K562 treated with DMSO at 1 percent for 12 hours (cell line): Measurements from ENCODE around the gene MTAP. TPM values are rescaled to one million over a fixed set of nuclear protein-coding genes. Genes with fewer than 3 reads are reported as not detected.

Source experiments
- total RNA-seq: library from RNA; unstranded; fragments of 300-600 nt; gene quantifications from 2 replicates; pipeline ENCODE4 v1.2.3, GENCODE V29; 2022; ENCODE audit not compliant: insufficient read depth

MTAP gene
- not detected in 2 replicates for total RNA-seq

DNA sequence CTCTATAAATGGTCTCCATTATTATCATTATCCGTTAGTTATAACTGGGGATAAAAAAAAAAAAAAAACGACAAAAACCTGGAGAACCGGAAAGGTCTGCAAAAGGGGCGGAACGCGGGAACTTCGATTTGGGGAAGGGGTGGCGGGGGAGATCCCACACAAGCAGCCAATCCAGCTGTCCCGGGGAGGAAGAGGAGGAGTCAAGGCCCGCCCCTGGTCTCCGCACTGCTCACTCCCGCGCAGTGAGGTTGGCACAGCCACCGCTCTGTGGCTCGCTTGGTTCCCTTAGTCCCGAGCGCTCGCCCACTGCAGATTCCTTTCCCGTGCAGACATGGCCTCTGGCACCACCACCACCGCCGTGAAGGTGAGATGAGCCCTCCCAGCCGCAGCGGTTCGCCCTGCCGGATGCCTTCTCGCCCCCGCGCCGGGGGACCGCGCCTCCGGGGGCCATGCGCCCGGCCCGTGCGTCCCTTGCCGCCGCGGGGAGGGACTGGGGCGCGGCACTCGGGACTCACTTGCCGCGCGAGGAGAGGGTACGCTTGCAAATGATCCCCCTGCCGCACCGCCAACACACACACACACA lies at the start of gene MTAP:
Gene MTAP (plus strand): TSS at position 219 of the 583 bp plus-strand sequence. CDS start 113 bp downstream, at position 332.

Other genes with a start within 250 kb of the MTAP start
- not detected in 2 replicates for gene CDKN2A, start 191.8 kb downstream of the MTAP start, total RNA-seq
- not detected in 2 replicates for gene CDKN2B-AS1, start 192.2 kb downstream of the MTAP start, total RNA-seq
- not detected in 2 replicates for gene CDKN2B, start 206.7 kb downstream of the MTAP start, total RNA-seq